ENCODE measurements around the gene IER5L.

Gene IER5L

DNA sequence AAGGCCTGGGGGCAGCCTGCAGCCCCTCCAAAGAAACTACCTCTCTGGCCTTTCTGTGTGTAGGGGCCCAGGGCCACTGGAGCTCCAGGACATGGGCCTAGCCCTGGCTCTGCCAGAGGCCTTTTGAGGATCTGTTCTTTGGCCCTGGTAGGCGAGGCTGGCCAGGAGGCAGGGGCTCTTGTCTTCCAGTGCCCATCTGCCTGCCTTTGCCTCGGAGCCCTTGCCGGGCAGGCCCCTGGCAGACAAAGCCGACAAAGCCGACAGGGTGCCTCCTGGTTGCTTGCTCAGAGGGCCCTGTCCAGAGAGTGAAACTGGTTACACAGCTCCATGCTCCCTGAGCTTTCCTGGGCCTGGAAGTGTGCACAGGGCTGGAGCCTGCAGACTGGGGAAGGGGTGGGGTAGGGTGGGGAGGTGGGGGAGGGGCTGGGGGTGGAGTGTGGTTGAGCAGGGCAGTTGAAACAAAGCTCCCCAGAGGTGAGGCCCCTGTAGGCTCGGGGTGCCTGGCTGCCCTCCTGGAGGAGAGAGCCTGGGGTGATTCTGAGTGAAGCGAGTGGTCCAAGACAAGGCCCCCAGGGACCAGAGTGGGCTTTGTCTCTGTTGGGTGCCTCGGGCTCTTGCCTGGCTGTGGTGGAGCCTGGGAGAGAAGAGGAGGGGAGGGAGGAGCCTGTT, 37.5 kb downstream of the IER5L start:
- peak overlapping the region; percentile 99 for H4K91ac ChIP-seq (ENCODE audit: low read length)

DNA sequence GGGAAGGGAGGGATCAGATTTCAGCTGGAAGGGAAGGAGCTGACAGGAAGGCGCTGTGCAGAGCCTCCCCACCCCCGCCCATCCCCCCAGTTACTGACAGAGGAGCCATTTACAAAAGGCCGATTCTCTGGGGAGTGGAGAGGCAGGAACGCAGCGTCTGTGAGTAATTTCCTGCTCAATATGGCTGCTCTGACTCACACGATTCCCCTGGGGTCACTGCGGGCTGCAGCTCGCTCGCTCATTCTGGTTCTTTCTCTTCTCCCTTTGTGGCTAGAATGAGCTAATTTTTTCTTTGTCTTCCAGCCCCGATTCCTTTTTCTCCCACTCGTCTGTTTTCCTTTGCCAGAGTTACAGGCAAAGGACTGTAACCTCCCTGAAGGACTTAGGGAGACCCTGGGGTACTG, 38.1 kb downstream of the IER5L start:
- Histone ChIP-seq H4K91ac (ENCODE audit: low read length) (peak overlapping the region; percentile 96), H2AFZ (ENCODE audit: low read depth, low read length) (no peak overlapping the region), H3K4ac (ENCODE audit: low read depth in 1 of 2, low read length in 2 of 2) (peak overlapping the region; percentile 99 to 100), H3K9ac (ENCODE audit: low read length) (peak overlapping the region; percentile 94), H3K79me1 (replicated peaks; ENCODE audit: low read length, poor library complexity, severe bottlenecking) (peaks cover 2% of the 10 kb centered on the region), H3K27ac (ENCODE audit: low read length, poor library complexity, severe bottlenecking) (peak overlapping the region; percentile 99), H3K14ac (ENCODE audit: low read length in 2 of 2) (peak overlapping the region in 1 of 2 experiments; percentile 19), H2BK12ac (ENCODE audit: low read length in 2 of 2) (peak overlapping the region; percentile 97 to 99), H3K18ac (ENCODE audit: low read depth in 1 of 2, low read length in 2 of 2) (peak overlapping the region; percentile 99 to 100), H3K4me3 (ENCODE audit: insufficient read depth in 1 of 2, low read depth in 1 of 2, low read length in 2 of 2) (peak overlapping the region in 1 of 2 experiments; percentile 77), H3K23ac (ENCODE audit: low read length in 2 of 2) (no peak overlapping the region), H3K9me3 (ENCODE audit: control insufficient read depth, low read length) (no peaks in the 10 kb centered on the region), H3K36me3 (ENCODE audit: control insufficient read depth in 1 of 2, insufficient read depth in 2 of 2, low read depth in 1 of 2, low read length in 2 of 2) (peaks cover 41 to 51% of the 10 kb centered on the region in 2 experiments), H3K4me1 (ENCODE audit: control insufficient read depth, insufficient read depth, low read depth, low read length) (peaks cover 51% of the 10 kb centered on the region), H2AK5ac (ENCODE audit: low read length, severe bottlenecking) (peak overlapping the region; percentile 96), H2BK5ac (ENCODE audit: low read depth, low read length, poor library complexity, severe bottlenecking) (peak overlapping the region; percentile 100), H3K27me3 (ENCODE audit: control insufficient read depth in 1 of 2, insufficient read depth in 1 of 2, low read length in 2 of 2) (no peaks in the 10 kb centered on the region), H2BK15ac (ENCODE audit: low read depth, poor library complexity, severe bottlenecking) (peak overlapping the region; percentile 98), H4K8ac (ENCODE audit: low read length) (peak overlapping the region; percentile 98), H2BK120ac (ENCODE audit: low read depth, low read length) (peak overlapping the region; percentile 99), H3K4me2 (ENCODE audit: low read length, poor library complexity, severe bottlenecking) (peak overlapping the region; percentile 53)
- 0% methylated on average over 11 of the region's 11 CpGs for WGBS
- DNase-seq, result peak; percentile 100

More for the DNA sequence above, 37.5 kb downstream of the IER5L start:
- Histone ChIP-seq H3K36me3 (ENCODE audit: control insufficient read depth in 1 of 2, insufficient read depth in 2 of 2, low read depth in 1 of 2, low read length in 2 of 2) (peaks cover 37 to 49% of the 10 kb centered on the region in 2 experiments), H3K79me1 (replicated peaks; ENCODE audit: low read length, poor library complexity, severe bottlenecking) (peaks cover 2% of the 10 kb centered on the region), H2AK5ac (ENCODE audit: low read length, severe bottlenecking) (peak overlapping the region; percentile 100), H3K14ac (ENCODE audit: low read length in 2 of 2) (peak overlapping the region; percentile 43 to 97), H3K27ac (ENCODE audit: low read length, poor library complexity, severe bottlenecking) (peak overlapping the region; percentile 99), H4K8ac (ENCODE audit: low read length) (peak overlapping the region; percentile 98), H3K4ac (ENCODE audit: low read depth in 1 of 2, low read length in 2 of 2) (peak overlapping the region; percentile 99 to 100), H2BK15ac (ENCODE audit: low read depth, poor library complexity, severe bottlenecking) (peak overlapping the region; percentile 98), H3K4me3 (ENCODE audit: insufficient read depth in 1 of 2, low read depth in 1 of 2, low read length in 2 of 2) (peak overlapping the region; percentile 34 to 44), H3K9ac (ENCODE audit: low read length) (peak overlapping the region; percentile 94), H3K23ac (ENCODE audit: low read length in 2 of 2) (peak overlapping the region in 1 of 2 experiments; percentile 100), H3K4me1 (ENCODE audit: control insufficient read depth, insufficient read depth, low read depth, low read length) (peaks cover 55% of the 10 kb centered on the region), H3K9me3 (ENCODE audit: control insufficient read depth, low read length) (no peaks in the 10 kb centered on the region), H2AFZ (ENCODE audit: low read depth, low read length) (no peak overlapping the region), H3K27me3 (ENCODE audit: control insufficient read depth in 1 of 2, insufficient read depth in 1 of 2, low read length in 2 of 2) (no peaks in the 10 kb centered on the region), H2BK5ac (ENCODE audit: low read depth, low read length, poor library complexity, severe bottlenecking) (peak overlapping the region; percentile 100), H2BK120ac (ENCODE audit: low read depth, low read length) (peak overlapping the region; percentile 99), H3K18ac (ENCODE audit: low read depth in 1 of 2, low read length in 2 of 2) (peak overlapping the region; percentile 99 to 100), H3K4me2 (ENCODE audit: low read length, poor library complexity, severe bottlenecking) (peak overlapping the region; percentile 67), H2BK12ac (ENCODE audit: low read length in 2 of 2) (peak overlapping the region; percentile 99)
- 8% methylated on average over 8 of the region's 8 CpGs for WGBS
- DNase-seq, result peak; percentile 58

DNA sequence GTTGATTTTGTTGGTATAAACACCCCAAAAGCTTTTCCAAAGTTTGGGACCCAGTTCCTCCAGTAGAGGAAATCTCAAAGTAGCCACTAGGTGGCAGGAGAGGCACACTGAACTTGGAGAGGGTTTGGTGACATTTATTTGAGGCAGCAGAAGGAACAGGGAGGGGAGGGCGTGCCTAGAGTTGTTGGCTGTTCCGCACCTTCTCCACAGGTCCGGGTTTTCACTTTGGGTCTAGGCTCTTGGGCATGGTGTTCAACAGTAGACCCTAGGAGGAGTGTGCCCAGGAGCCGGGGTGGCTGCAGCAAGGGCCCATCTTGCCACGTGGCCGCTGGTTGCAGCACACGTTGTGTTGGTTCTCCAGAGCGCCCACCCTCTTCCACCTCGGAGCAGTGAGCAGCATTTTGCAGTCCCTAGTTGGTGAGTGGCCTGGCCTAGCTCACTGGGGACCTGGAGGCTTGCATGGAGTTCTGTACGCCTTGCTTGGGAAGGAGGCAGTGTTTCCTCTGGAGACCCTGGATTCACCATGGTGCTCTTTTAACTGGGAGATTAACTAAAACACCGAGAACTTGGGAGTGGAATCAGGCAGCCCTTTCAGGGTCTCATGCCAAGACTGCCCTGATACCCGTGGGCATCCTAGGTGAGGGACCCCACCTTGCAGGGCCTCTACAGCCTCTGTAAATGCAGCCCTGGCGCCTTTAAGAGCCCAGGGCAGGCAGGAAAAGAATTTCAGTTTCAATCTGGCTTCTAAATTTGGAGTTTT, 38.6 kb downstream of the IER5L start:
- peak overlapping the region; percentile 79 for H2BK5ac ChIP-seq (ENCODE audit: low read depth, low read length, poor library complexity, severe bottlenecking)
- peak overlapping the region in 1 of 2 experiments; percentile 77 for H3K4me3 ChIP-seq (ENCODE audit: insufficient read depth in 1 of 2, low read depth in 1 of 2, low read length in 2 of 2)
- H3K14ac ChIP-seq (ENCODE audit: low read length in 2 of 2), result peak overlapping the region in 1 of 2 experiments; percentile 78
- H2BK120ac ChIP-seq (ENCODE audit: low read depth, low read length), result peak overlapping the region; percentile 100
- H3K18ac ChIP-seq (ENCODE audit: low read depth in 1 of 2, low read length in 2 of 2), result peak overlapping the region; percentile 99 to 100
- H3K4me2 ChIP-seq (ENCODE audit: low read length, poor library complexity, severe bottlenecking), result peak overlapping the region; percentile 13
- peaks cover 47 to 56% of the 10 kb centered on the region in 2 experiments for H3K36me3 ChIP-seq (ENCODE audit: control insufficient read depth in 1 of 2, insufficient read depth in 2 of 2, low read depth in 1 of 2, low read length in 2 of 2)
- peak overlapping the region; percentile 95 for H4K8ac ChIP-seq (ENCODE audit: low read length)
- H3K4me1 ChIP-seq (ENCODE audit: control insufficient read depth, insufficient read depth, low read depth, low read length), result peaks cover 49% of the 10 kb centered on the region
- peak overlapping the region; percentile 97 for H4K91ac ChIP-seq (ENCODE audit: low read length)
- H3K79me1 ChIP-seq (replicated peaks; ENCODE audit: low read length, poor library complexity, severe bottlenecking), result peaks cover 2% of the 10 kb centered on the region
- peak; percentile 89 for DNase-seq
- peak overlapping the region; percentile 99 for H3K27ac ChIP-seq (ENCODE audit: low read length, poor library complexity, severe bottlenecking)
- peak overlapping the region; percentile 97 to 100 for H3K4ac ChIP-seq (ENCODE audit: low read depth in 1 of 2, low read length in 2 of 2)
- no peaks in the 10 kb centered on the region for H3K27me3 ChIP-seq (ENCODE audit: control insufficient read depth in 1 of 2, insufficient read depth in 1 of 2, low read length in 2 of 2)
- no peak overlapping the region for H2AFZ ChIP-seq (ENCODE audit: low read depth, low read length)
- H2AK5ac ChIP-seq (ENCODE audit: low read length, severe bottlenecking), result peak overlapping the region; percentile 96
- H2BK12ac ChIP-seq (ENCODE audit: low read length in 2 of 2), result peak overlapping the region; percentile 73 to 97
- H3K23ac ChIP-seq (ENCODE audit: low read length in 2 of 2), result no peak overlapping the region
- H3K9me3 ChIP-seq (ENCODE audit: control insufficient read depth, low read length), result no peaks in the 10 kb centered on the region
- H3K9ac ChIP-seq (ENCODE audit: low read length), result peak overlapping the region; percentile 94
- H2BK15ac ChIP-seq (ENCODE audit: low read depth, poor library complexity, severe bottlenecking), result peak overlapping the region; percentile 38
- WGBS, result 1% methylated on average over 13 of the region's 13 CpGs

Data from mesenchymal stem cell (in vitro differentiated cells and primary cell).